Stimulated activated CD4-positive, alpha-beta T cell treated with anti-CD3 and anti-CD28 coated beads, Interleukin-2, amount 100 ng/mL, for 24 hours (primary cell): ENCODE results near the gene SUSD1.
"Not testable (repeated sequence)": the region's sequence is repeated elsewhere in the genome, so short reads cannot be mapped to it uniquely, and the experiment has no call there.

Source experiments
- DNase-seq, 2 donors: peaks; one replicate each; pipeline ENCODE4 v3.0.0-alpha.2; 2020

The SUSD1 gene

DNA sequence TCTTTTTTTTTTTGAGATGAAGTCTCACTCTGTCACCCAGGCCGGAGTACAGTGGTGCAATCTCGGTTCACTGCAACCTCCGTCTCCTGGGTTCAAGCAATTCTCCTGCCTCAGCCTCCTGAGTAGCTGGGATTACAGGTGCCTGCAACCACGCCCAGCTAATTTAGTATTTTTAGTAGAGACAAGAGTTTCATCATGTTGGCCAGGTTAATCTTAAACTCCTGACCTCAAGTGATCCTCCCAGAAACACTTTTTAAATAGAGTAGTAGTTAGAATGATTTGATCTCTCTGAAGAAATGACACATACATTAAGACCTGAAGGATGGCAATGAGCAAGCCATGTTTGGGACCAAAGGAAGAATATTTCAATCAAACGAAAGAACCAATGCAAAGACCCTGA lies 46.7 kb downstream of the SUSD1 start:
- not testable (repeated sequence) for DNase-seq

DNA sequence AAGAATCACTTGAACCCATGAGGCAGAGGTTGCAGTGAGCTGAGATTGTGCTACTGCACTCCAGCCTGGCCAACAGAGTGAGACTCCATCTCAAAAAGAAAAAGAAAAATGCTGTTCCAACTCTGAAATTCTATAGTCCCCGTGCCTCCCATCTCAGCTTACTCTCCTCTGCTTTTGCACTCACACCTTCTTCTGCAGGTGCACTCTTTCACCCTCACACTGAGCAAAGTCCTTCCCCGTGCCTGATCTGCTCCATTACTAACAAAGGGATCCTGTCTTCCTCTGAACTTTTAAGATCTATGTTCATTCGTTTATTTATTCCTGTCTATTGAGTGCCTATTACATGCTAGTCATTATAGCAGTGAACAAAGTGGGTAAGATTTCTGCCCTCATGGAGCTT lies 47.8 kb downstream of the SUSD1 start:
- DNase-seq: no peak

DNA sequence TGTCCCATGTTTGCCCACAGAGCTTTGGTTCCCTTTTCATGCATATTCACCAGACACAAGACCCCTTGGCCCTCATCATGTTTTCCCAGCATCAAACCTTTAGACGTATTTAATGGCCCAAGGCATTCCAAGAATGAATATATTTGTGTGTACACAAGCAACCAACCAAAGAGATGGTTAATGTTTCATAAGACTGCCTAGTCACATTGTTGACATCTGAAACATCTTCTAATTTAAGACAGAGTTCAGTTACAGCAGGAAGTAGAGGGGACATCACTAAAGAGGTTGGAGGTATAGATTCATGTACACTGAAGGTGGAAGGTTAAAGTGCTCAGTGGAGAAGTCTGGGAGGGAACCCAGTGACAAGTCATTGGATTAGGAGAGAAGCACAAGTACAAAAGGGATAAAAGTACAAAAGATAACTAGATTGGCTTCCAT lies 49.1 kb downstream of the SUSD1 start:
- no peak for DNase-seq

DNA sequence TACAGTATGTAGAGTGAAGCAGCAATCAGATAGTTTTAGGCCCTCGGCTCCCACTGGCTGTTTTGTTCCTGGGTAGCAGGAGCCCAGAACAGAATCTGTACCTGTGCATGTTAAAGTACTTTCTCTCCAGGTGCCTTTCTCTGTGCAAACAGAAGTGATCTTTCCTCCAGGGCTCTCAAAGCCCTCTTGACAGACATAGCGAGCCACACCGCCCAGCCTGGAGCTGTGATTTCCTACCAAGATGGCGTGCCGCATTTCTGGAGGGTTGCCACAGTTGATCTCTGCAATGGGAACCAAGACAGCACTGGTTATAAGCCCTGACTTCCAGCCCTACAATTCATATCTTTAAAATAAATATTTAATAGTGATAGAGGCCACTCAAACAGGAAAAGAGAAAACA lies 50.9 kb downstream of the SUSD1 start:
- DNase-seq: no peak

DNA sequence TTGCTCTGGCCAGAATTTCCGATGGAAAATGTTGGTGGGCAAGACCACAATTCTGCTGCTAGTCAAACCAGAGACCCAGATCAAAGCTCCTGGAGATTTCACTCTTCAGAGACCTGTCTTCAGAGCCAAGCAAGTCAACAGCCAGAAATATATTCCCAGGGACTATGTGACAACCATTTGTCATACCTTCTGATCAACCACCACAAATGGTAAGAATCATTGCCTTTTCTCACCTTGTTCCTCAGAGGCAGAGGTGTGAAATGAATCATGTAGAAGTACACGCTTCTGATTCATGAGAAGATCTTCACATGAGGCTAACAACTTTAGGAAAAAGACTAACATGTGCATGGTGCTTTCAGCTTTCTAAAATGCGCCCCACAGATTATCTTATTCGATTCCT lies 53.5 kb downstream of the SUSD1 start:
- DNase-seq: no peak

DNA sequence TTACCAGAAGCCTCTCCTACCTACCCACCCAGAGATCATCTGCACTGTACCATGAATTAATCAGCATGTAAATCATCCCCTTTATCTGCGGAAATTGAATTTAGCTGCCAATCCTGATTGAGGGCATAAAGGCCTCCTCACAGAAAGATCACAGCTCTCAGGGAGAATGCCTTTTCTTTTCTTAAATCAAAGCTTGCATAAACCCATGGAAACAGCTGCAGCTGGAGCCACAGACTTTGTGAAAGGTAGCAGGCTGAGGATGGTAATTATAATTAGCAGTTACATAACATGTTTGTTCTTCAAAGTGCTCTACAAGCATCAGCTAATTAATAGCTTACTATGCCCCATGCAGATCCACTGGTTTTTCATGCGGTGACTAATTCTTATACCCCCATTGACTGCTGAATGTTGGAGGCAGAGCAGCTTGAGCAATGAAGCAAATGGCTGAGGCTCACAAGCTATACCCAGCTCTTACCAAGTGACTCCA lies 54.6 kb downstream of the SUSD1 start:
- DNase-seq: no peak

DNA sequence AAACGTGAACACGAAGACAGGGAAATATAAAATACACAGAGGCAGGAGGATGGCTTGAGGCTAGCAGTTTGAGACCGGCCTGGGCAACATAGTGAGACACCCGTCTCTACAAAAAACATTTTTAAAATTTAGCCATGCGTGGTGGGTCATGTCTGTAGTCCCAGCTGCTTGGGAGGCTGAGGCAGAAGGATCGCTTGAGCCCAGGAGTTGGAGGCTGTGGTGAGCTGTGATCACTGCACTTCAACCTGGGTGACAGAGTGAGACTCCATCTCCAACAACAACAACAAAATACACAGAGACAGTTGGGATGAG lies 55.1 kb downstream of the SUSD1 start:
- DNase-seq: no peak

DNA sequence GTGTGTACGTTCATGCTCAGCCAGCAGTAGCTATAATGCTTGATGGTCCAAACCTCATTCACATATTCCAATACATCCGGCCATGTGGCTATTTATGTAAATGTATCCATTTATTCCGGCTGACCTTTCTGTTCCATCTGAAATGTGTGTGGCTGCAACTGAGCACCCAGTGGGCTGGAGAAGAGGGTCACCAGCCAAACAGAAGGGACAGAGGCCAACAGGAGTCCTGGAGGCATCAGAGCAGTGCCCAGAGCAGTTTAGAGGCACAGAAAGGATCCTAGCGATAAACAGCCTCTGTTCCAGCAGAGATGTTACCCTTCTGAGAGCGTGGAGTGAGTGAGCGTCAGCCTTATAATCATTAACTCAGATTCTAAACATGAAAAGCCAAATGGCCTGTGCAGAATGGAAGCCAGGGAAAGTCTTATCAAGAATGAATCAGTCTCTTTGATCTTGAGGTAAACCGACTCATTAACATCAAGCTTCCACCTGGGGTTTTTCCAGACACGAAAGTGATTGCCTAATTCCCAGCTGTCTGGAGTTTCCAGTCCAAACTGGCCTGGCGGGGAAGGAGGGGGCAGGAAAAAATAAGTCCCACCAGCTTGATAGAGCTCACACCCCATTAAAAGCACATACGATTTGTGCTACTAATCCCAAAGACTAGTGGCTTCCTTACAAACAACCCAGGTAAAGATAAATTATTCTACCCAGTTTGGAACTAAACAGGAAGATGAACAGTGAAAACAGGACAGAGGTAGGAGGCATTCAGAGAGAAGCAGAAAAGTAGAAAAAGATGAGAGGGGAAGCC lies 55.7 kb downstream of the SUSD1 start:
- DNase-seq: no peak

DNA sequence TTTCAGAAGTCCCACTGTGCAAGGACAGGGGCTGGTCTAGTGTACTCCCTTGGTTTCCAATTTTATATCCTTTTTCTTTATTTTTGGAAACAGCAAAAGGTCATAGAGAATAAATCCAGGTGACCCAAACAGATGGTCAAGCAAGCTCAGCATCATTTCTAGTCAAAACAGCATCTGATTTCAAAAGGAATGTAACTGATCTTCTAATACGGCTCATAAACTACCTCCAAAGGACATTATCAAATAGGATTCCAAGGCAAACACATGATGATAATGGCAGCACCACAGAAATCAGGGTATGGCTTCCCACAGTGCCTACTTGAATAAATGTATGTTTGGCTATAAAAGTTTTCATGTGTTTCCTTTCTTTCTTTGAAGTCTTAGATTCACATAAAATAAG lies 57.1 kb downstream of the SUSD1 start:
- no peak for DNase-seq

DNA sequence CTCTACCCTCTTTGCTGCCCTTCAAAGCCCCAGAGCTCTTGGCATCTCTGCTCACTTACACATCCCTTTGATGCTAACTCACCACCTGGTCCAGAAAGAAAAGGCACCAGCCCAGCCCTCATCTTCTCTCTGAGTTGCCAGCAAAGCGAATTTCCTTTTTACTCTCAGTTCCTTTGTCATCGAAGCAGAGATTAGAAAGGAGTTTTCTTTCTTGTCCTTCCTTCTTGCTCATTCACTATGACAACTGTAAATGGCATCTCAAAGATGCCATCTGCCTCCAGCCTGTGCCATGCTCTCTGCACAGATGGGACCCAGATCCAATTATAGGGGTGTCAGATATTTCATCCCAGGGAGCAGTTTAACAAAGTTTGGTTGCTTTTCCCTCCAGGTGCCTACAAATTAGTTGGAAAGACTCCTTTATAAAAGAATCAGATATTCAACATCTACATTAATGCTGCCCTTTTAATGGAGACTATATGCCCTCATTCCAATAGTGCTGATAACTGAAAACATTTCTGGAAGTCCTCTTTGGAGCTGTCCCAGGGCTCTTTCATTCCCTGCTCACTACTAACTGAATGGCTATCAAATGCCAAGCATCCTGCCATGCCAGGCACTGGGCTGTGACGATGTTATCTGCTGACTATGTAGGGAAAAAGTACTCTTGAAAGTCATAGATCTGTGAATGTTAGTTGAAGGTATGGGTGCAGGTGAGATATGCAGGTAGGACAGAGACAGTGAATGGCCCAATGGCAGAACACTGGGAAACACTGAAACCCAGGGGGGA lies 58.9 kb downstream of the SUSD1 start:
- DNase-seq: no peak

DNA sequence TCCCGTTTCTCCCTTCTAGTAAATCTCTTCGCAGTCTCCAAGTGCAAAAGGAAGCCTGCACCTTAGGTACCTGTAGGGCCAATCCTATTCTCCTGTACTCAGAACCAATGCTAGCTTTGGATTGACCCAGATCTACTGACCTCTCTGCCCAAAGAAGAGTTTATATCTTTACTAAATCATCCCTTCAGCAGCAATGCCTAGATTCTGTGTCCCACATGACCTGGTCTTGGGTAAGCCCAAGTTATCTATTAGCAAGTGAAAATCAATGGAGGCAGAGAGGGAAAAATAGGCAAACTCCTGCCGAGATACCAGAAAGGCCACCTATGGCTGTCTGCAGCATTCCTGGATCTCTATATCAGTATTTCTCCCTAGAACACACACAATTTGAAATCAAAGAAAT lies 60.0 kb downstream of the SUSD1 start:
- no peak for DNase-seq

DNA sequence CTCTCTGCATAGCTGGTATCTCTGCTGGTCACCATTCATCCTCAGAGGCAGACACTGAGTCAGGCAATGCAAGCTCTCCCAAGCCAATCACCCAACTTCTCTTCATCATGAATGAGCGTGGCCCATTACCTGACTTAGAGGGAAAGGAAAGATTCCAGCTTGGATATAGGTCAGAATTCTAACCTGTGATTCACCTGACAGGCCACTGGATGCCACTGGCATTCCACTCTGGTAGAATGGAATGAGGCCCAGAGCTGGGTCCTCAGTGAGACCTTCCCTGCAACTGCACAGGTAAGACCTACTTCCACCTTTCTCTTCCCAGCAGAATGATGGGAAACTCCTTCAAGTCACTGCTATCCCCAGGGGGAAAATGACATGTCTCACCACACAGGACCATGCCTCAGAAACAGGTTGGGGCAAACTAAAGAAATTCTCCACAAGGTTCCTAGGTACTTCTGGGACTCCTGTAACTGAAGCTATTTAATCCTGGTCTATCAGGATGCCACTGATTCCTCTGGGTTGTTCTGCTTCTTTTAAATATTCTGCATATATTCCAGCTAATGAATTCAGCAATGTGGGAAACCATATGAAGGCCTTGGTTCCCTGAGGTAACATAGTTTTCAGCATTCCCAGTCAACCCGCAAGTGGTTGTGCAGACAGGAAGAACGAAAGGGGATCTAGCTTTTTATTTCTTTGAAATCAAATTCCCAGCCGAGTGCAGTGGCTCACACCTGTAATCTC lies 62.0 kb downstream of the SUSD1 start:
- DNase-seq: peak; percentile 15 to 19

DNA sequence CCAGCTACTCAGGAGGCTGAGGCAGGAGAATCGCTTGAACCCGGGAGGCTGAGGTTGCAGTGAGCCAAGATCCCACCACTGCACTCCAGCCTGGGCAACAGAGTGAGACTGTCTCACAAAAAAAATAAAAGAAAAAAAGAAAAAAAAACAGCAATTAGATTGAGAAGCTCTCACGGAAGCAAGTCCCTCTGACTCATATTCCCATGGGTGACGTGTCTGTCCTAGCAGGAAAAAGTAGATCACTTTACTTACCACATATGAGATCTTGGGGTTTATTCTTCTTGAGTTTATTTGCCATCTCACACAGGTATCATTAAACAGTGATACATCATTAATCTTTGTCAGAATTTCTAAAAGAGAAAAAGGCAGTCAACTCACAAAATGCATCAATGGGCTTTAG lies 62.6 kb downstream of the SUSD1 start:
- no peak for DNase-seq

DNA sequence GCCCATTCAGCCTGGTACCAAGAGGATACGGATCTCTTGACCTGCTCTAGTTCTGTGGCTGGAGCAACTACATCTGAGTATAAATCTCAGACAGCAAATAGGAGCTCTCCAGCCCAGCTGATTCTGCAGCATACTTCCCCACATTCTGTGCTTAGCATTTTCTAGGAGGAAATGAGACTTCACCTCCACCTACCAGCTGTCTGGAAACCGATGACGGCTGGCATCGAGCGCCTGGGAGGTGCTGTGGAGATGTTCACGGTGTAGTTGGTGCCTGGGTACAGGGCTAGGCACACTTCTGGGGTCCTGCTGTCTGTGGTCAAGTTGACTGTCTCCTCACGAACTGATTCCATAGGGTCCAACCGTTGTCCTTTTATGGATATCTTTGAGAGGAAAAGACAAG lies 63.6 kb downstream of the SUSD1 start:
- DNase-seq: no peak

DNA sequence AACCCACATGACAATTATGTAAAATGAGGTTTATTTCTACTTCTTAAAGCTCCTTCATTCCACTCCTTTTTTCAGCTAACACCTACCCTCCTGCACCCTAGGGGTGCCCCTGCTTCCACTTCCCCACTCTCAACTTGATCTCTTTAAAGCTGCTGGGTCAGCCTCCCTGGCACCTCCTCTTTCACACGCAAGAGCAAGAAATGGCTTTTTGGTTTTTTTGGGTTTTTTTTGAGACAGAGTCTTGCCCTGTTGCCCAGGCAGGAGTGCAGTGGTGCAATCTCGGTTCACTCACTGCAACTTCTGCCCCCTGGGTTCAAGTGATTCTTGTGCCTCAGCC lies 64.4 kb downstream of the SUSD1 start:
- DNase-seq: no peak

DNA sequence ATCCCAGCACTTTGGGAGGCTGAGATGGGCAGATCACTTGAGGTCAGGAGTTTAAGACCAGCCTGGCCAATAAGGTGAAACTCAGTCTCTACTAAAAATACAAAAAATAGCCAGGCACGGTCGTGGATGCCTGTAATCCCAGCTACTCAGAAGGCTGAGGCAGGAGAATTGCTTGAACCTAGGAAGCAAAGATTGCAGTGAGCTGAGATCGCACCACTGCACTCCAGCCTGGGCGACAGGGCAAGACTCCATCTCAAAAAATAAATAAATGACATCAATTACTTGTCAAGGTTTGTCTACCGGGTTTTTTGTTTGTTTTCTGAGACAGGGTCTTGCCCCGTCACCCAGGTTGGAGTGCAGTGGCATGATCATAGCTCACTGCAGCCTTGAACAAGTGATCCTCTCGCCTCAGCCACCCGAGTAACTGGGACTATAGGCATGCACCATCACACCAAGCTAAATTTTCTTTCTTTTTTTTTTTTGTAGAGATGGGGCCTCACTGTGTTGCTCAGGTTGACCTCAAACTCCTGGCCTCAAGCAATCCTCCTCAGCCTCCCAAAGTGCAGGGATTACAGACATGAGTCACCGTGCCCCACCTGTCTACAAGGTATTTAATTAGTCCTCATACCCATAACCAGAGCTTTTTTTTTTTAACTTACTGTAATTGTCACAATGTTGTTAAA lies 64.9 kb downstream of the SUSD1 start:
- no peak for DNase-seq

DNA sequence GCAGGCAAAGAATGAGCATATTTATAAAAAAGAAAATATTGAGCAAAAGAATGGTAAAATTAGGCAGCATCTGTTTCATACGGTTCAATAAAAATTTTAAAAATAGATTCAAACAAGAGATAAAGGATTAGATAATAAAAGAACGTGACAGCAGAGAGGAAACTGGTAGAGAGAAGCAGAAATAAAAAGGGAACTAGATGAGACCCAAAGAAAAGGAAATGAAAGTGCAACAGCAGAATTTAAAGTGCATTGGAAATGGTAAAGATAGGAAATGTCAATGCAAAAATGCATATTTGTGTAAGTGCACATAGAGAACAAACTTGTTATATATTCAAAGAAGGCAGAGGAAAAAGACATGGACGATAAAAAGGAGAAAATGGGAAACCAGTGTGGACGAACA lies 70.2 kb downstream of the SUSD1 start:
- DNase-seq: no peak

DNA sequence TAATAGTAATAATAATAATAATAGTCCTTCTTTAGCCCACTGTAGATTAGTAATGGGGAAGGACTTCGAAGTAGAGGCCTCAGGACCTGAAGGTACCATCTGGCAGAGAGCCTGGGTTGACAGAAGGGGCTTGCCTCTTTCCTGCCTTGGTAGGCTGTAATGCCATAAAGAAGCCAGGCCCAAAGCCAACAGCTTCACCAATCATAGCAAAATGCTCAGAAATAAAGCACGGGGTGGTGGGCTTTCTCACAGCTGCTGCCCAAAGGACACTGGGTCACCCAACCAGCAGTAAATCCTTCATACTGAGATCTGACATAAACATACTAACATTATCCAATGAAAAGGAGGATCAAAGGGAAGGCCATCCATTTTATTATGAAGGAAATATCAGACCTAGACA lies 70.7 kb downstream of the SUSD1 start:
- no peak for DNase-seq

DNA sequence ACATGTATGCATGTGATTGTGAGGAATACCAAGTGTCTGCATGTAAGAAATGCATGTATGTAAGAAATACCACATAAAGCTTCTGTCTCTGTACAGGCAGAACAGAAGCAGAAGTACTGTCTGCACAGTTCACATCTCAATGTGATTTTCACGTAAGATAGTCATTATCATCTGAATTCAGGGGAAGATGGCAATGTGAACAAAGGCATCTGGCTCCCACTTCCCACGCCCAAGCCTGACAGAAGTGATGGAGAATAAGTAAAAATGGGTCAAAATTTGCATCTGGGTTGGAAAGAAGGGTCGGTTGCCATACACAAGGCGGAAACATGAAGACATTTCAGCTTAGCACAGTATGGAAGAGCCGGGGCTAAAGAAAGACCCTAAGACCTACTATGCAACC lies 71.7 kb downstream of the SUSD1 start:
- DNase-seq: no peak

DNA sequence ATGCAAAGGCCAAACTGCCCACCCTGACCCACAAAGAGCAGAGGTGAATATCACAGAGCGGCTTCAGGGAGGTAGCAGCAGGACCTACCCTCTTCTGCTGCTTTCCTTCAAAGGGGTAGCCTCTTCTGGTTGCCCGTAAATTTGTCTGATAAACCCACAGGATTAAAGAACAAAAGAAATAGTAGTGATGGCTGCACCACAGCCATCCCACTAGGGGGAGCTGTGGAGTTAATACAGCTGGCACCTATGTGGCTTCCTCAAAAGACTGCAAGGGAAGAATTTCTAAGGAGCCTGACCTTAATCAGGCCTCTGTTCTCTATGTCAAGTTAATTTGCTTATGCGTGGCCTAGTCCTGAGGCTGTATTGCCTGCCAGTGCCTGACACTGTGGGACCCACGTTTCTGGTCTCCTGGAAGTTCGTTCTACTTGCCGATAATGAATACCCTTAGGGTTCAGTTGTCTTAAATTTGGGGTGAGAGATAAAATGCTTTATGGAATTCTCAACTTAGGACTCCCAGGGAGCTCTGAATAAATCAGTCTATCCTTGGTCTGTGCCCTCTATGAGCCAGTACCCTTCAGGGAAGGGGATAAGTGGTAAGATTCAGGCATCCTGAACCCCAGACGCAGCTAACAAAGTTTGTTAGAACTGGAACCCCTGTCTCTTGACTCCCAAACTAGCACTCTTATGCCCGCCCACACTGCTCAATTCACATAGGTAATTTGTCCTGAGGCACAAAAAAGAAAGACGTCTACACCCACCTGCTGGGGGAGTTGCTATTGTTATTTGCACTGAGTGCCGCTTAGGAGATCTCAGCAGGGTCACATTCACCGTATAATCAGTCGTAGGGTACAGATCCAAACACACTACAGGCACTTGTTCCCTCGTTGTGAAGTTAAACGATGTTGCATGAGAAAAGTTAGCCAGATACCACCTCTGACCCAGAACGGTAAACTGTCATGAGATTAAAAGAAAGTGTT lies 77.1 kb downstream of the SUSD1 start:
- DNase-seq: peak; percentile 67 to 77

DNA sequence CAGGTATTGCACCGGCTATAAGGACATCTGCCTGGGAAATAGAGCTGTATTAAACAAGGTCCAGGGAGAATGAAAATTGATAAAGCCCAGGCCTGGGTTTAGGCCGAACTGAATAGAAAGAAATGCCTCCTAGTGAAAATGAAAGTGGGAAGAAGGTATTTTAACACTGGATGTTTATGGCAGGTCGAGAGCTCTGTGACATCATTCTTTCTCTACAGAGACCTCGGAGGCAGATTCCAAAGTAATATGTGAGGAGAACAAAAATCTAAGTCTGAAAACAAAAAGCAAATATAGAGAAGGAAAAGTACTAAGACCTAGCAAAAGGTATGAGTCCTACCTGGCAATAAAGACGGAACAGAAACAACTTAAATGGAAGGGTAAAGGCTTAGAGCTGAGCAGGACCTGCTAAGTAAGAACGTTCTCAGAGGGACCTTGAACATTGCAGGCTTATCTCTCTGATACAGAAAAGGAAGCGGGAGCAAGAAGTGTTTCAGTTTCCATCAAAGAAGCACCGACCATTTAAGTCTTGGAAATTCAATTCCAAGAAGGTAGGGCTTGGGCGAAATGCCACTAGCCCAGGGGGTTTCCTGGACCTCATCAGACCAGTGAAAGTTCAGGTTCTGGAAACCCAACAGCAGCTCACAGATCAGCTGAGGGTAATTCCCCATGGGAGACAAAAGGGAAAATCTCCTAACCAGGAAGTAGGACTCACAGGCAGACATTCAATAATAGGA lies 80.0 kb downstream of the SUSD1 start:
- no peak for DNase-seq
